ENCODE results near the gene MBP. TPM values are rescaled to one million over a fixed set of nuclear protein-coding genes. Genes with fewer than 3 reads are reported as not detected.

The MBP gene
- total and polyA plus RNA-seq, 2 experiments from 2014 or later, result 18.4 to 22.9 TPM

- Mint-ChIP-seq H3K9me3 (no peaks in the 10 kb centered on the region), H3K36me3 (ENCODE audit: low read depth) (peaks cover 18% of the 10 kb centered on the region; the same call in 2 of the 3 replicates), H3K27me3 (ENCODE audit: insufficient read depth, low read depth, poor library complexity) (no peaks in the 10 kb centered on the region), H3K27ac (no peak overlapping the region), H3K4me1 (no peaks in the 10 kb centered on the region), H3K4me3 (no peak overlapping the region)
- H3K4me1 ChIP-seq (ENCODE audit: insufficient read depth), result no peaks in the 10 kb centered on the region
- no peak overlapping the region for H2AFZ ChIP-seq
- TF ChIP-seq NANOG (IDR thresholded peaks at IDR 0.05; ENCODE audit: borderline replicate concordance), result no peak
- TF ChIP-seq, protein P1, sequence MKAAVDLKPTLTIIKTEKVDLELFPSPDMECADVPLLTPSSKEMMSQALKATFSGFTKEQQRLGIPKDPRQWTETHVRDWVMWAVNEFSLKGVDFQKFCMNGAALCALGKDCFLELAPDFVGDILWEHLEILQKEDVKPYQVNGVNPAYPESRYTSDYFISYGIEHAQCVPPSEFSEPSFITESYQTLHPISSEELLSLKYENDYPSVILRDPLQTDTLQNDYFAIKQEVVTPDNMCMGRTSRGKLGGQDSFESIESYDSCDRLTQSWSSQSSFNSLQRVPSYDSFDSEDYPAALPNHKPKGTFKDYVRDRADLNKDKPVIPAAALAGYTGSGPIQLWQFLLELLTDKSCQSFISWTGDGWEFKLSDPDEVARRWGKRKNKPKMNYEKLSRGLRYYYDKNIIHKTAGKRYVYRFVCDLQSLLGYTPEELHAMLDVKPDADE (IDR thresholded peaks at IDR 0.05), result no peak
- no peak for TF ChIP-seq ZNF331 (CRISPR knock-in tag; IDR thresholded peaks at IDR 0.05; ENCODE audit: low read depth)
- no peak for TF ChIP-seq CTCF (conservative IDR thresholded peaks at IDR 0.05; ENCODE audit: low read depth in 2 of 2)
- no peak for TF ChIP-seq STAT1 (IDR thresholded peaks at IDR 0.05; ENCODE audit: unreplicated experiment)
- TF ChIP-seq JUNB (IDR thresholded peaks at IDR 0.05; ENCODE audit: unreplicated experiment), result no peak
- TF ChIP-seq POLR2AphosphoS5 (IDR thresholded peaks at IDR 0.05; ENCODE audit: low read depth), result no peak
- no peak for TF ChIP-seq CREB1 (CRISPR knock-in tag; IDR thresholded peaks at IDR 0.05; ENCODE audit: low read depth)
- TF ChIP-seq REST (IDR thresholded peaks at IDR 0.05; ENCODE audit: unreplicated experiment), result no peak
- TF ChIP-seq ZNF114 (CRISPR knock-in tag; IDR thresholded peaks at IDR 0.05), result no peak
- TF ChIP-seq EZH2phosphoT487 (IDR thresholded peaks at IDR 0.05; ENCODE audit: unreplicated experiment), result no peak
- TF ChIP-seq, protein P2, sequence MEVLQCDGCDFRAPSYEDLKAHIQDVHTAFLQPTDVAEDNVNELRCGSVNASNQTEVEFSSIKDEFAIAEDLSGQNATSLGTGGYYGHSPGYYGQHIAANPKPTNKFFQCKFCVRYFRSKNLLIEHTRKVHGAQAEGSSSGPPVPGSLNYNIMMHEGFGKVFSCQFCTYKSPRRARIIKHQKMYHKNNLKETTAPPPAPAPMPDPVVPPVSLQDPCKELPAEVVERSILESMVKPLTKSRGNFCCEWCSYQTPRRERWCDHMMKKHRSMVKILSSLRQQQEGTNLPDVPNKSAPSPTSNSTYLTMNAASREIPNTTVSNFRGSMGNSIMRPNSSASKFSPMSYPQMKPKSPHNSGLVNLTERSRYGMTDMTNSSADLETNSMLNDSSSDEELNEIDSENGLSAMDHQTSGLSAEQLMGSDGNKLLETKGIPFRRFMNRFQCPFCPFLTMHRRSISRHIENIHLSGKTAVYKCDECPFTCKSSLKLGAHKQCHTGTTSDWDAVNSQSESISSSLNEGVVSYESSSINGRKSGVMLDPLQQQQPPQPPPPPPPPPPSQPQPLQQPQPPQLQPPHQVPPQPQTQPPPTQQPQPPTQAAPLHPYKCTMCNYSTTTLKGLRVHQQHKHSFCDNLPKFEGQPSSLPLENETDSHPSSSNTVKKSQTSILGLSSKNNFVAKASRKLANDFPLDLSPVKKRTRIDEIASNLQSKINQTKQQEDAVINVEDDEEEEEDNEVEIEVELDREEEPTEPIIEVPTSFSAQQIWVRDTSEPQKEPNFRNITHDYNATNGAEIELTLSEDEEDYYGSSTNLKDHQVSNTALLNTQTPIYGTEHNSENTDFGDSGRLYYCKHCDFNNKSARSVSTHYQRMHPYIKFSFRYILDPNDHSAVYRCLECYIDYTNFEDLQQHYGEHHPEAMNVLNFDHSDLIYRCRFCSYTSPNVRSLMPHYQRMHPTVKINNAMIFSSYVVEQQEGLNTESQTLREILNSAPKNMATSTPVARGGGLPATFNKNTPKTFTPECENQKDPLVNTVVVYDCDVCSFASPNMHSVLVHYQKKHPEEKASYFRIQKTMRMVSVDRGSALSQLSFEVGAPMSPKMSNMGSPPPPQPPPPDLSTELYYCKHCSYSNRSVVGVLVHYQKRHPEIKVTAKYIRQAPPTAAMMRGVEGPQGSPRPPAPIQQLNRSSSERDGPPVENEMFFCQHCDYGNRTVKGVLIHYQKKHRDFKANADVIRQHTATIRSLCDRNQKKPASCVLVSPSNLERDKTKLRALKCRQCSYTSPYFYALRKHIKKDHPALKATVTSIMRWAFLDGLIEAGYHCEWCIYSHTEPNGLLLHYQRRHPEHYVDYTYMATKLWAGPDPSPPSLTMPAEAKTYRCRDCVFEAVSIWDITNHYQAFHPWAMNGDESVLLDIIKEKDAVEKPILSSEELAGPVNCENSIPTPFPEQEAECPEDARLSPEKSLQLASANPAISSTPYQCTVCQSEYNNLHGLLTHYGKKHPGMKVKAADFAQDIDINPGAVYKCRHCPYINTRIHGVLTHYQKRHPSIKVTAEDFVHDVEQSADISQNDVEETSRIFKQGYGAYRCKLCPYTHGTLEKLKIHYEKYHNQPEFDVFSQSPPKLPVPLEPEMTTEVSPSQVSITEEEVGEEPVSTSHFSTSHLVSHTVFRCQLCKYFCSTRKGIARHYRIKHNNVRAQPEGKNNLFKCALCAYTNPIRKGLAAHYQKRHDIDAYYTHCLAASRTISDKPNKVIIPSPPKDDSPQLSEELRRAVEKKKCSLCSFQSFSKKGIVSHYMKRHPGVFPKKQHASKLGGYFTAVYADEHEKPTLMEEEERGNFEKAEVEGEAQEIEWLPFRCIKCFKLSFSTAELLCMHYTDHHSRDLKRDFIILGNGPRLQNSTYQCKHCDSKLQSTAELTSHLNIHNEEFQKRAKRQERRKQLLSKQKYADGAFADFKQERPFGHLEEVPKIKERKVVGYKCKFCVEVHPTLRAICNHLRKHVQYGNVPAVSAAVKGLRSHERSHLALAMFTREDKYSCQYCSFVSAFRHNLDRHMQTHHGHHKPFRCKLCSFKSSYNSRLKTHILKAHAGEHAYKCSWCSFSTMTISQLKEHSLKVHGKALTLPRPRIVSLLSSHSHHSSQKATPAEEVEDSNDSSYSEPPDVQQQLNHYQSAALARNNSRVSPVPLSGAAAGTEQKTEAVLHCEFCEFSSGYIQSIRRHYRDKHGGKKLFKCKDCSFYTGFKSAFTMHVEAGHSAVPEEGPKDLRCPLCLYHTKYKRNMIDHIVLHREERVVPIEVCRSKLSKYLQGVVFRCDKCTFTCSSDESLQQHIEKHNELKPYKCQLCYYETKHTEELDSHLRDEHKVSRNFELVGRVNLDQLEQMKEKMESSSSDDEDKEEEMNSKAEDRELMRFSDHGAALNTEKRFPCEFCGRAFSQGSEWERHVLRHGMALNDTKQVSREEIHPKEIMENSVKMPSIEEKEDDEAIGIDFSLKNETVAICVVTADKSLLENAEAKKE (CRISPR knock-in tag; IDR thresholded peaks at IDR 0.05), result no peak
- TF ChIP-seq EZH2 (IDR thresholded peaks at IDR 0.05; ENCODE audit: low read depth, unreplicated experiment), result no peak
- ATAC-seq (no peak), DNase-seq (ENCODE audit: low spot score) (no peak)
- H4K20me1 ChIP-seq (replicated peaks; ENCODE audit: insufficient read depth), result no peaks in the 10 kb centered on the region
- peaks cover 13% of the 10 kb centered on the region; the same call in 1 of the 2 replicates for H3K36me3 ChIP-seq (ENCODE audit: insufficient read depth)
- no peak overlapping the region for H3K27ac ChIP-seq (ENCODE audit: low read depth)
- no peaks in the 10 kb centered on the region for H3K27me3 ChIP-seq (ENCODE audit: insufficient read depth)
- no peaks in the 10 kb centered on the region for H3F3A ChIP-seq (replicated peaks; ENCODE audit: low read depth)
- no peaks in the 10 kb centered on the region for H3K79me2 ChIP-seq (replicated peaks; ENCODE audit: insufficient read depth)
- no peaks in the 10 kb centered on the region for H3K9me2 ChIP-seq (ENCODE audit: insufficient read depth)
- H3K4me2 ChIP-seq, result no peak overlapping the region
- H3K4me3 ChIP-seq, result no peak overlapping the region
These were observed 201.4 kb downstream of the MBP start for GRCh38 chr18:76931171-76931570.

Measured in GM23338 (cell line).